Ovary (tissue), 9 donors: Measurements from ENCODE around the gene ECHDC3. TPM values are rescaled to one million over a fixed set of nuclear protein-coding genes. Genes with fewer than 3 reads are reported as not detected.

Experiments used
- DNase-seq, 5 donors: peaks; one replicate each; pipeline ENCODE4 v3.0.0-alpha.2; 2019 to 2020
- H3K27ac ChIP-seq, 2 donors: fragments of 200-600 bp; one replicate each; pipeline versions ENCODE4 v1.5.1 to v1.8.0; 2019 to 2022
- H3K27me3 ChIP-seq: fragments of 200-600 bp; one replicate; pipeline ENCODE4 v1.8.0; 2022
- H3K36me3 ChIP-seq: fragments of 200-600 bp; sonication (generic); one replicate; pipeline ENCODE4 v1.5.1; 2019
- H3K4me1 ChIP-seq: one replicate; pipeline ENCODE4 v1.8.1; 2013; ENCODE audit warnings: mild to moderate bottlenecking, moderate library complexity; ENCODE audit not compliant: insufficient read depth
- H3K4me3 ChIP-seq: fragments of 200-600 bp; sonication (generic); one replicate; pipeline ENCODE4 v1.5.1; 2017
- H3K9me3 ChIP-seq, 2 donors: fragments of 200-600 bp in 1 of 2; sonication (generic) in 1 of 2; one replicate each; pipeline versions ENCODE4 v1.5.1 to v1.8.1; 2013 to 2019; ENCODE audit warnings: mild to moderate bottlenecking in 1 of 2, moderate library complexity in 1 of 2
- CTCF ChIP-seq, 3 donors: fragments of 450-650 bp in 2 of 3; fragments of 200-600 bp in 1 of 3; IDR thresholded peaks; one replicate each; pipeline versions ENCODE4 v1.5.1 to v1.8.0; 2016 to 2022; ENCODE audit warnings: antibody characterized with exemption in 3 of 3, mild to moderate bottlenecking in 1 of 3
- EP300 ChIP-seq: sonication (generic); formaldehyde crosslinking; IDR thresholded peaks from one replicate; pipeline ENCODE4 v1.6.1; 2017; ENCODE audit warnings: antibody characterized with exemption
- POLR2A ChIP-seq: fragments of 450-650 bp; IDR thresholded peaks from one replicate; pipeline ENCODE4 v1.6.1; 2017; ENCODE audit warnings: antibody characterized with exemption, mild to moderate bottlenecking, moderate library complexity
- WGBS, 3 donors: extraction: QIAGEN DNeasy Blood & Tissue Kit in 1 of 3; methylation state at CpG; one replicate each; pipeline versions ENCODE4 v1.1.5 to v1.1.7; 2013 to 2017; 5-methylcytosine and 5-hydroxymethylcytosine counted together
- intact Hi-C, 4 donors: fragments of 100-400 bp; cut with DNase I; formaldehyde crosslinking; loops; one replicate each; pipeline versions ENCODE4 v1.11.0 to v1.15.1; 2022 to 2023
- polyA plus RNA-seq, 2 donors: library from polyadenylated mRNA; stranded (reverse); fragments of 200-250 nt in 1 of 2; fragments of 350-450 nt in 1 of 2; fragmentation: Illumina TruSeq in 1 of 2; extraction: RNeasy Lipid Tissue Mini Kit (QIAGEN cat#74804) in 1 of 2; gene quantifications; one replicate each; pipeline ENCODE4 v1.2.3, GENCODE V29; 2013 to 2014
- total RNA-seq, 7 donors: library from RNA; depleted of rRNA in 2 of 7; stranded (reverse); fragments of >200 nt in 2 of 7; fragmentation: NEBNext Ultra II Directional in 3 of 7; extraction: Animal tissue kit (Norgen Biotek cat#: 25700) in 3 of 7; gene quantifications; one replicate each; pipeline versions ENCODE4 v1.1.0 to v1.2.4, GENCODE V29; 2016 to 2023
- donor health status: DM: no; HTN: no; CAD: no; lungs with moderate emphysema.
- donor health status: DM: no; HTN: no; CAD: no.
- donor health status: Bipolar disorder and iron deficiency.
- donor health status: DM: yes; HTN: yes; CAD: no.
- donor health status: DM: no; HTN: no; CAD: no.
- donor health status: DM: yes; HTN: yes; CAD: no.

The ECHDC3 gene
- total and polyA plus RNA-seq, 9 donors: 13.1 to 33.2 (median 17.8) TPM

GRCh38 chr10:11757454-11757820 is 15.3 kb downstream of the ECHDC3 start:
- Histone ChIP-seq H3K9me3 (no peaks in the 10 kb centered on the region), H3K4me3 (no peak overlapping the region), H3K36me3 (no peaks in the 10 kb centered on the region), H3K27ac (peak overlapping the region in 1 of 2 donors; percentile 72), H3K4me1 (peaks cover 19% of the 10 kb centered on the region), H3K27me3 (no peaks in the 10 kb centered on the region)
- 2 to 13% (median 5%) methylated on average over 3 of the region's 3 CpGs for WGBS, 3 donors
- peak; percentile 61 to 85 (median 72) for DNase-seq
- TF ChIP-seq CTCF (IDR thresholded peaks at IDR 0.05) (no peak), EP300 (no peak), POLR2A (no peak)
- intact Hi-C loops: loop anchor here in 1 of 4 donors (10.0 kb wide), 1 partner anchor 243 kb away; no protein-coding TSS in a partner anchor

- WGBS, 3 donors: 11 to 12% (median 12%) methylated on average over 11 of the region's 11 CpGs
- intact Hi-C loops: loop anchor here in 1 of 4 donors (10.0 kb wide), 1 partner anchor 243 kb away; no protein-coding TSS in a partner anchor
- no peak overlapping the region for H3K4me3 ChIP-seq
- peak overlapping the region in 1 of 2 donors; percentile 72 for H3K27ac ChIP-seq
- no peaks in the 10 kb centered on the region for H3K36me3 ChIP-seq
- H3K9me3 ChIP-seq: no peaks in the 10 kb centered on the region
- H3K4me1 ChIP-seq: peaks cover 19% of the 10 kb centered on the region
- DNase-seq: peak; percentile 83 to 89 (median 87)
- H3K27me3 ChIP-seq: no peaks in the 10 kb centered on the region
- TF ChIP-seq EP300 (no peak), POLR2A (no peak), CTCF (IDR thresholded peaks at IDR 0.05) (peak; percentile 77 to 91 (median 77))
These were observed 15.8 kb downstream of the ECHDC3 start for GRCh38 chr10:11757821-11758463.

GRCh38 chr10:11758527-11759236 is 16.5 kb downstream of the ECHDC3 start:
- no peak overlapping the region for H3K4me3 ChIP-seq
- peaks cover 19% of the 10 kb centered on the region for H3K4me1 ChIP-seq
- WGBS, 3 donors: 81 to 92% (median 87%) methylated on average over 12 to 13 of the region's 13 CpGs
- DNase-seq: no peak
- no peaks in the 10 kb centered on the region for H3K9me3 ChIP-seq
- H3K27ac ChIP-seq: peak overlapping the region in 1 of 2 donors; percentile 72
- H3K36me3 ChIP-seq: no peaks in the 10 kb centered on the region
- intact Hi-C loops: loop anchor here in 1 of 4 donors (10.0 kb wide), 1 partner anchor 244 kb away; no protein-coding TSS in a partner anchor
- TF ChIP-seq EP300: no peak
- no peak for TF ChIP-seq POLR2A
- no peak for TF ChIP-seq CTCF (IDR thresholded peaks at IDR 0.05)
- no peaks in the 10 kb centered on the region for H3K27me3 ChIP-seq

GRCh38 chr10:11759347-11759746 is 17.2 kb downstream of the ECHDC3 start:
- DNase-seq: peak in 4 of 5 donors; percentile 38 to 66 (median 48)
- intact Hi-C loops: loop anchor here in 1 of 4 donors (10.0 kb wide), 1 partner anchor 245 kb away; no protein-coding TSS in a partner anchor
- Histone ChIP-seq H3K4me1 (peaks cover 19% of the 10 kb centered on the region), H3K27ac (no peak overlapping the region), H3K36me3 (no peaks in the 10 kb centered on the region), H3K4me3 (no peak overlapping the region), H3K27me3 (no peaks in the 10 kb centered on the region), H3K9me3 (no peaks in the 10 kb centered on the region)
- TF ChIP-seq POLR2A (no peak), CTCF (IDR thresholded peaks at IDR 0.05) (no peak), EP300 (no peak)
- 22 to 57% (median 36%) methylated on average over 8 of the region's 8 CpGs for WGBS, 3 donors
